Thoracic aorta (tissue), 2 donors: ENCODE measurements around the gene GOLGA2. TPM values are rescaled to one million over a fixed set of nuclear protein-coding genes. Genes with fewer than 3 reads are reported as not detected.

Experiments
- ATAC-seq: fragments of 150-250 bp; one replicate; pipeline ENCODE4 v1.8.0; 2017; ENCODE audit warnings: low read depth; ENCODE audit not compliant: insufficient number of reproducible peaks, low FRiP score
- DNase-seq: peaks from one replicate; pipeline ENCODE4 v3.0.0-alpha.2; 2020; ENCODE audit warnings: low spot score
- H3K27ac ChIP-seq, 2 donors: fragments of 200-600 bp; sonication (generic); 1 replicate in 1 of 2; 2 replicates in 1 of 2; pipeline ENCODE4 v1.5.1; 2016; ENCODE audit warnings: mild to moderate bottlenecking in 2 of 2, moderate library complexity in 2 of 2
- H3K27me3 ChIP-seq: fragments of 200-600 bp; sonication (generic); replicated peaks from 2 replicates; pipeline ENCODE4 v1.6.0; 2016; ENCODE audit warnings: mild to moderate bottlenecking; ENCODE audit not compliant: insufficient read depth
- H3K36me3 ChIP-seq: fragments of 200-600 bp; sonication (generic); one replicate; pipeline ENCODE4 v1.5.1; 2016
- H3K4me1 ChIP-seq, 2 donors: fragments of 200-600 bp; sonication (generic); 1 replicate in 1 of 2; 2 replicates in 1 of 2; pipeline versions ENCODE4 v1.5.1 to v1.6.0; 2016; ENCODE audit warnings: low read depth in 2 of 2, mild to moderate bottlenecking in 1 of 2; ENCODE audit not compliant: control insufficient read depth in 1 of 2
- H3K4me3 ChIP-seq: fragments of 200-600 bp; sonication (generic); 2 replicates; pipeline ENCODE4 v1.5.1; 2016; ENCODE audit warnings: mild to moderate bottlenecking
- H3K9me3 ChIP-seq: fragments of 200-600 bp; sonication (generic); 2 replicates; pipeline ENCODE4 v1.5.1; 2016
- total RNA-seq, 2 donors: library from RNA; depleted of rRNA; stranded (reverse); fragments of >200 nt; gene quantifications; one replicate each; pipeline versions ENCODE4 v1.1.0 to v1.2.3, GENCODE V29; 2016
- TF ChIP-seq, protein P1 (sequence below): fragments of 200-600 bp; sonication (generic); IDR thresholded peaks from one replicate; pipeline ENCODE4 v1.5.1; 2019; ENCODE audit warnings: antibody characterized with exemption

The GOLGA2 gene
- total RNA-seq, 2 donors from 2014 or later: 115 to 141 TPM

DNA sequence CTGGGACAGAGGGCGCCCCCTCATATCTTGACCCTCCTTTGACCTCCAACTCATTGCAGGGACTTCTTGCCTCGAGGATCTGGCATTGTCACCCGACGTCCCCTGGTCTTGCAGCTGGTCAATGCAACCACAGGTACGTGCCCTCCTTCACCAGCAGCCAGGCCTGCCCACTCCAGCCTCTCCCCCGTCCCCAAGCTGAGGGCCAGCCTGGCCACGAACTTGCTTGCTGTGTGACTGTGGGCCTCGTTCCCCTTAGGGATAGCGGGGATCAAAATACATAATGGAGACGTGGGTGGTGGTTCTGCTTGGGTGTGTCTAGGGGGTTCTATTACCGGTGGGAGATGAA lies 57.7 kb downstream of the GOLGA2 start:
- ATAC-seq (no peak), DNase-seq (no peak)
- Histone ChIP-seq H3K27ac (no peak overlapping the region), H3K27me3 (no peaks in the 10 kb centered on the region), H3K36me3 (no peaks in the 10 kb centered on the region), H3K4me1 (peaks cover 0 to 13% of the 10 kb centered on the region in 2 donors), H3K4me3 (peak overlapping the region; percentile 65), H3K9me3 (no peaks in the 10 kb centered on the region)
- TF ChIP-seq, protein P1, sequence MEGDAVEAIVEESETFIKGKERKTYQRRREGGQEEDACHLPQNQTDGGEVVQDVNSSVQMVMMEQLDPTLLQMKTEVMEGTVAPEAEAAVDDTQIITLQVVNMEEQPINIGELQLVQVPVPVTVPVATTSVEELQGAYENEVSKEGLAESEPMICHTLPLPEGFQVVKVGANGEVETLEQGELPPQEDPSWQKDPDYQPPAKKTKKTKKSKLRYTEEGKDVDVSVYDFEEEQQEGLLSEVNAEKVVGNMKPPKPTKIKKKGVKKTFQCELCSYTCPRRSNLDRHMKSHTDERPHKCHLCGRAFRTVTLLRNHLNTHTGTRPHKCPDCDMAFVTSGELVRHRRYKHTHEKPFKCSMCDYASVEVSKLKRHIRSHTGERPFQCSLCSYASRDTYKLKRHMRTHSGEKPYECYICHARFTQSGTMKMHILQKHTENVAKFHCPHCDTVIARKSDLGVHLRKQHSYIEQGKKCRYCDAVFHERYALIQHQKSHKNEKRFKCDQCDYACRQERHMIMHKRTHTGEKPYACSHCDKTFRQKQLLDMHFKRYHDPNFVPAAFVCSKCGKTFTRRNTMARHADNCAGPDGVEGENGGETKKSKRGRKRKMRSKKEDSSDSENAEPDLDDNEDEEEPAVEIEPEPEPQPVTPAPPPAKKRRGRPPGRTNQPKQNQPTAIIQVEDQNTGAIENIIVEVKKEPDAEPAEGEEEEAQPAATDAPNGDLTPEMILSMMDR: no peak

DNA sequence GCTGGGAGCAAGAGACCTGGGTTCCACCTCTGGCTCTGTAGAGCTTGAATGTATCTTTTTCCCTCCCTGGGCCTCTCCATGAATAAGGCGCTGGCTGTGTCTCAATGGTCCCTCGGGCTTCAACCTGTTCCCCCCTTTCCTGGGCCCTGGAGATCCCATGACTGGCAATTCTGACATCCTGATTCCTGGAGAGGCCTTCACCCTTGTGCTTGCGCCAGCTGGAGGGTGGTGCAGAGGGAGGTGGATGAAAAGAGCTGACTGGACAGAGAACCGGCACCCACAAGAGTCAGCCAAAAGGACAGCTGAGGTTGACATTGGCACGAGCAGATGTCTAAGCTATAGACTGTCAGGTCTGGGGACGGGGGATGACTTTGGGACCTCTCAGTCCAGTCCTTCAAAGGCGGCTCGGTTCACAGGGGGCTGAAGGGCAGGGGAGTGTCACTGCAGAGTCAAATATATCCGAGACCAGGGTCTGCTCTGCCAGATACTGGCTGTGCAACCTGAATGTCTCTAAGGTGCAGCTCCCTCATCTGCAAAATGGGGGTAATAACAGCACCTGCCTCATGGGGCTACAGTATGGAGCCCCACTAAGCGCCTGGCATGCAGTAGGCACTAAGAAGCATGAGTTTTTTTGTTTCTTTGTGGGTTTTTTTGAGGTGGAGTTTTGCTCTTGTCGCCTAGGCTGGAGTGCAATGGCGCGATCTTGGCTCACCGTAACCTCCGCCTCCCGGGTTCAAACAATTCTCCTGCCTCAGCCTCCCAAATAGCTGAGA lies 58.8 kb downstream of the GOLGA2 start:
- H3K27ac ChIP-seq: no peak overlapping the region
- ATAC-seq: no peak
- H3K27me3 ChIP-seq: no peaks in the 10 kb centered on the region
- no peaks in the 10 kb centered on the region for H3K36me3 ChIP-seq
- DNase-seq: no peak
- TF ChIP-seq, protein P1: no peak
- no peaks in the 10 kb centered on the region for H3K9me3 ChIP-seq
- H3K4me1 ChIP-seq: peaks cover 0 to 13% of the 10 kb centered on the region in 2 donors
- H3K4me3 ChIP-seq: no peak overlapping the region

DNA sequence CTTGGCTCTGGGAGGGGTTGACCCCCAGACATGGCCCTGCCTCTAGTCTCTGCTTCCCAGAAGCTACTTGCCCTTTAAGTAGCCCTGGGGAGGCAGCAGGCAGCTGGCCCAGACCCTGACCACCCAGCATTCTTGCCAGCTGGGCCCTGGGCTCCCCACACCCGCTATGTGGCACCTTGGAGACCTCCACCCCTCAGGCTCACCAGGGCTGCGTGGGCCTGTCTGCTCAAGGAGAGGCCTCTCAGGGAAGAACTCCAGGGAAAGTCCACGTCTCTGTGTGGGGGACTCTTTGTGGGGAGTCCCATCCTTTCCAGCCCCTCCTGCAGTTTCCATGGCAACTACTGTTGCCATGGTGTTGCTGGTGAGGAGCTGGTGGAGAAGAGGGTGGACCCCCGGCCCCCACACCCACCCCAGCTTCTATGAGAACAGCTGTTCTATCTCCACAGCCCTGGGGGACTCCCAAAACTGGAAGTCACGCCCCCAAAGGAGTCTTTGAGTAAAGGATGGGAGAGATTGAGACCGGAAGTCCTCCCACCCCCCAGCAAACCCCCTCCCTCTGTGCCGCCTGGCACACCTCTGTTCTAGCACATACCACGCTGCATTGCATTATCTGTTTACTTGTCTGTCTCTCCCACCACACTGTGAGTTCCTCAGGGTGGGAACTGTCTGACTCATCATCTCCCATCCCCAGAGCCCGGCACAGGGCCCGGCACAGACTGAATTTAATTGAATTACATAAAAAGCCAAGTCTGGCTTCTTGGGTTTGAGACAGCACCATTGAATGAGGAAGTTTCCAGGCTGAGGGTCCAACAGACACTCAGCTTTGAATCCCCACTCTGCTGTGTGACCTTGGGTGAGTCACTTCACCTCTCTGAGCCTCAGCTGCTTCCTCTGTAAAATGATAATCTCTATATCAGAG lies 60.1 kb downstream of the GOLGA2 start:
- TF ChIP-seq, protein P1: no peak
- H3K36me3 ChIP-seq: no peaks in the 10 kb centered on the region
- H3K9me3 ChIP-seq: no peaks in the 10 kb centered on the region
- no peak for DNase-seq
- no peak overlapping the region for H3K27ac ChIP-seq
- no peaks in the 10 kb centered on the region for H3K27me3 ChIP-seq
- H3K4me1 ChIP-seq: peaks cover 0 to 13% of the 10 kb centered on the region in 2 donors
- H3K4me3 ChIP-seq: no peak overlapping the region
- ATAC-seq: no peak

DNA sequence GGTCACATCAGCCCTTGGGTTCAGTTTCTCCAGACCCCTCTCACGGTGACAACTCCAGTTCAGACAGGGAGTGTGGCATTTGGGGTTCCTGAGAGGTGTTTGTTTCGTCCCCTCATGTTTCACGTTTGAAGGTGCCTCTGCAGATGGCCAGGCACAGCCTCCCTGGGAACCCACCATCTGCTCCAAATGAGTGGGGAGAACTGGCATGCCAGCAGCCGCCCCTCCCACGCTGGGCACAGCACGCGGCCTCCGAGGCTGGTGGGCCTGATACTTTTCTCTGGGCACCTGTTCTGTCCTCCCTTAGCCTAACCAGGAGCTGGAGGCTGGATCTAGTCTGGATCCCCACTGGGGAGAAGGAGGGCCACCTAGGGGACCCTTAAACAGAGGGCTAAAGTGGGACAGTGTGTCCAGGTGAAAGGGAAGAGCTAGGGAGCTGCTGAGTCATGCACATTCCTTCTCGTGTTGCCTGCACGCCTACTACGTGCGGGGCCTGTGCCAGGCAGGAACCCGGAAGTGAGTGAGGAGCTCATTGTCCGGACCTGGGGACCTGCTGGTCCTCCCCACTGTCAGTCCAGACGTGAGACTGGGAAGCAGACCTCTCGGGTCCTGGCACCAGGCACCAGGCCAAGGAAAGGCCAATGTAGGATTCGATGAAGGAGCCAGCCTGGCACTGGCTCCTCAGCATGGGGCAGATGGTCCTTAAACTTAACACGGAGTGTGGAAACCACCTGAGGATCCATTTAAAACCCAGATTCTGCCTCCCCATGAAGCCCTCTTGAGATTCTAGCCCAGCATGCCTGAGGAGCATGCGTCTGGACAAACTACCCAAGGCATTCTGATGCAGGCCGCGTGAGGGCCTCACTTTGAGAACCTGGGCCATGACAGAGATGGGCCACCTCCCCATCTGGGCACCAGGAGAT lies 61.0 kb downstream of the GOLGA2 start:
- no peak overlapping the region for H3K4me3 ChIP-seq

More for the DNA sequence above, 61.0 kb downstream of the GOLGA2 start:
- TF ChIP-seq, protein P1: no peak
- DNase-seq (no peak), ATAC-seq (no peak)
- H3K9me3 ChIP-seq: no peaks in the 10 kb centered on the region
- H3K4me1 ChIP-seq: peaks cover 0 to 13% of the 10 kb centered on the region in 2 donors
- no peaks in the 10 kb centered on the region for H3K27me3 ChIP-seq
- no peaks in the 10 kb centered on the region for H3K36me3 ChIP-seq
- no peak overlapping the region for H3K27ac ChIP-seq
